Lung (tissue), 12 donors: ENCODE results near the gene STOML1. TPM values are rescaled to one million over a fixed set of nuclear protein-coding genes. Genes with fewer than 3 reads are reported as not detected.

ENCODE experiments used
- ATAC-seq: fragments of 200-7000 bp; cut with Tn5 transposase; one replicate; pipeline ENCODE4 v1.9.1; 2020; ENCODE audit warnings: moderate number of reproducible peaks; ENCODE audit not compliant: insufficient read depth, low FRiP score
- DNase-seq, 3 donors: peaks; one replicate each; pipeline ENCODE4 v3.0.0-alpha.2; 2013 to 2017
- H3K27ac ChIP-seq, 2 donors: one replicate each; pipeline ENCODE4 v1.5.1; 2013; ENCODE audit warnings: mild to moderate bottlenecking in 2 of 2, moderate library complexity in 2 of 2, control low read depth in 1 of 2, inconsistent platforms in 1 of 2, low read depth in 1 of 2, low read length in 1 of 2
- H3K27me3 ChIP-seq, 3 donors: one replicate each; pipeline ENCODE4 v1.5.1; 2013; ENCODE audit warnings: low read length in 2 of 3; ENCODE audit not compliant: control insufficient read depth in 3 of 3, insufficient read depth in 3 of 3
- H3K36me3 ChIP-seq, 4 donors: one replicate each; pipeline ENCODE4 v1.5.1; 2013; ENCODE audit warnings: low read length in 4 of 4, mild to moderate bottlenecking in 1 of 4, moderate library complexity in 1 of 4; ENCODE audit not compliant: control insufficient read depth in 4 of 4, insufficient read depth in 4 of 4
- H3K4me1 ChIP-seq, 5 donors: one replicate each; pipeline ENCODE4 v1.5.1; 2013; ENCODE audit warnings: low read length in 5 of 5, mild to moderate bottlenecking in 2 of 5, moderate library complexity in 1 of 5; ENCODE audit not compliant: control insufficient read depth in 5 of 5, insufficient read depth in 5 of 5
- H3K4me3 ChIP-seq: one replicate; pipeline ENCODE4 v1.5.1; 2013; ENCODE audit warnings: mild to moderate bottlenecking, control low read depth, moderate library complexity
- H3K9ac ChIP-seq, 2 donors: one replicate each; pipeline ENCODE4 v1.5.1; 2013; ENCODE audit warnings: low read length in 2 of 2, control low read depth in 1 of 2; ENCODE audit not compliant: insufficient read depth in 1 of 2
- H3K9me3 ChIP-seq, 4 donors: one replicate each; pipeline ENCODE4 v1.5.1; 2013; ENCODE audit warnings: low read length in 3 of 4, mild to moderate bottlenecking in 1 of 4, moderate library complexity in 1 of 4; ENCODE audit not compliant: control insufficient read depth in 4 of 4, insufficient read depth in 3 of 4
- whole genome bisulfite sequencing, 2 donors: extraction: QIAGEN DNeasy Blood & Tissue Kit; methylation state at CpG; one replicate each; pipeline ENCODE4 v1.1.7; 2013; 5-methylcytosine and 5-hydroxymethylcytosine counted together
- polyA plus RNA-seq, 2 donors: library from polyadenylated mRNA; stranded (reverse); fragments of 200-250 nt; gene quantifications; one replicate each; pipeline ENCODE4 v1.2.1, GENCODE V29; 2013
- total RNA-seq, 2 donors: library from RNA; depleted of rRNA in 1 of 2; stranded (reverse); fragments of >200 nt in 1 of 2; gene quantifications; one replicate each; pipeline ENCODE4 v1.2.1, GENCODE V29; 2014 to 2021
- TF ChIP-seq, protein P1 (sequence below): IDR thresholded peaks from 2 replicates; pipeline ENCODE4 v1.5.1; 2012; ENCODE audit warnings: mild to moderate bottlenecking; ENCODE audit errors: control extremely low read depth, extremely low read depth
- donor health status: control.
- donor health status: control.
- donor health status: Bipolar disorder and iron deficiency.
- donor health status: healthy.
- donor health status: DM: yes; HTN: yes; CAD: no.

STOML1 gene
- total and polyA plus RNA-seq, 4 donors = 10.3 to 35.4 (median 26.9) TPM

GRCh38 chr15:73988445-73988969, 3.6 kb downstream of the STOML1 start:
- TF ChIP-seq, protein P1, sequence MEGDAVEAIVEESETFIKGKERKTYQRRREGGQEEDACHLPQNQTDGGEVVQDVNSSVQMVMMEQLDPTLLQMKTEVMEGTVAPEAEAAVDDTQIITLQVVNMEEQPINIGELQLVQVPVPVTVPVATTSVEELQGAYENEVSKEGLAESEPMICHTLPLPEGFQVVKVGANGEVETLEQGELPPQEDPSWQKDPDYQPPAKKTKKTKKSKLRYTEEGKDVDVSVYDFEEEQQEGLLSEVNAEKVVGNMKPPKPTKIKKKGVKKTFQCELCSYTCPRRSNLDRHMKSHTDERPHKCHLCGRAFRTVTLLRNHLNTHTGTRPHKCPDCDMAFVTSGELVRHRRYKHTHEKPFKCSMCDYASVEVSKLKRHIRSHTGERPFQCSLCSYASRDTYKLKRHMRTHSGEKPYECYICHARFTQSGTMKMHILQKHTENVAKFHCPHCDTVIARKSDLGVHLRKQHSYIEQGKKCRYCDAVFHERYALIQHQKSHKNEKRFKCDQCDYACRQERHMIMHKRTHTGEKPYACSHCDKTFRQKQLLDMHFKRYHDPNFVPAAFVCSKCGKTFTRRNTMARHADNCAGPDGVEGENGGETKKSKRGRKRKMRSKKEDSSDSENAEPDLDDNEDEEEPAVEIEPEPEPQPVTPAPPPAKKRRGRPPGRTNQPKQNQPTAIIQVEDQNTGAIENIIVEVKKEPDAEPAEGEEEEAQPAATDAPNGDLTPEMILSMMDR = no peak
- Histone ChIP-seq H3K36me3 (peaks cover 0 to 4% (median 0%) of the 10 kb centered on the region in 4 donors), H3K4me1 (peaks cover 4 to 56% (median 27%) of the 10 kb centered on the region in 5 donors), H3K27ac (peak overlapping the region; percentile 43 to 76), H3K9ac (no peak overlapping the region), H3K9me3 (no peaks in the 10 kb centered on the region), H3K27me3 (no peaks in the 10 kb centered on the region), H3K4me3 (no peak overlapping the region)
- DNase-seq = no peak
- no peak for ATAC-seq
- WGBS, 2 donors = 97 to 99% methylated on average over 13 of the region's 13 CpGs

DNA sequence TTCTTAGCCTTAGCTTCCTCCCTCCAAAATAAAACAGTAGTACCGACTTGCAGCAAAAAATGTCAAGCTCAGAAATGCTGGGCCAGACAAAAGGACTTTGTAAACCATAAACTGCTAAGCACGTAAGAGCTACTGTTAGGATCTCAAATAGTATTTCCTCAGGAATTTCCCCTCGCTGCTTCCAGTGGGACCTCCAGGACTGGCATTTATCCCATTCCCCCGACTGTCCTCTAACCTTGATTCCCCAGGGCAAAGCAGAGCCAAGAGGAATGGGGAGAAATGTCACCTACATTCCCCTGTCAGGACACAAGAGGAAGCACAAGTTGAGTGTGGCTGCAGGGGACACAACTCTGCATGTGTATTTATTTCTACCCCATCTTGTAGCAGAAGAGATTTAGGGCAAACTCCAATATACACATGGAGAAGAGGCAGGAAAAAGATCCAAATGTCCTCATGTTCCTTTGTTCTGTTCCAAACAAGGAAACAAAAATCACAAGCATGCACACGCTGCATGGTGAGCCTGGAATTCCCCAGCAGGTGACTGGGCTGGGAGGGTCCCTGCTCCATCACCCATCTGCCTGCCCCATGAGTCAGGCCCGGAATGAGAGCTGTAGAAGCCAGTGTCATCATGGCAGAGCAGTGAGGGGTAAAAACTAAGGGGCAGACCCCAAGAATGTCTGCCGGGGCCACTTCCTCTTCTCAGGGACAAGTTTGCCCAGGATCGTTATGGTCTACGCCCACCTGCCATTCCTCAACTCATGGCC, 4.2 kb downstream of the STOML1 start:
- H3K36me3 ChIP-seq = peaks cover 0 to 4% (median 0%) of the 10 kb centered on the region in 4 donors
- ATAC-seq (no peak), DNase-seq (no peak)
- TF ChIP-seq, protein P1 = no peak
- WGBS, 2 donors = 50 to 55% methylated on average over 9 of the region's 9 CpGs
- peak overlapping the region; percentile 47 to 76 for H3K27ac ChIP-seq
- H3K9me3 ChIP-seq = no peaks in the 10 kb centered on the region
- no peak overlapping the region for H3K9ac ChIP-seq
- H3K4me1 ChIP-seq = peaks cover 10 to 62% (median 27%) of the 10 kb centered on the region in 5 donors
- no peaks in the 10 kb centered on the region for H3K27me3 ChIP-seq
- no peak overlapping the region for H3K4me3 ChIP-seq

DNA sequence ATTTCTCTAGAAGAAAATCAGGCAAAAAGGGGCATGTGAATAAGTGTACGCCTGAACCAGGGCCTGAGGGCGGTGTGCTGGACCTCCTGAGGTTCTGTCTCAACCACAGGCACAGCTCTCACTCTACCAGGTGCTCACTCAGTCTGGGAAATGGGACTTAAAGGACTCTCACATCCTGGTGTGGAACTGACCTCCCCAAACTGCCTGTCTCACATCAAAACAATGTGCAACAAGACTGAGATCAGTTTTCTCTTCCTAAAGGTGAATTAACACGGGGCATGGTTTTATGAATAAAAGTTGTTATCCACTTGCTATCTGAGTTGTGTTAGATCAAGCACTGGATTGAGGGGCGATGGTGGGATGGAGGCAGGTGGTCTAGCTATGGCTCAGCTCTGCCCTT, 4.8 kb downstream of the STOML1 start:
- no peaks in the 10 kb centered on the region for H3K27me3 ChIP-seq
- TF ChIP-seq, protein P1 = no peak
- H3K27ac ChIP-seq = peak overlapping the region; percentile 47 to 78
- peaks cover 15 to 60% (median 29%) of the 10 kb centered on the region in 5 donors for H3K4me1 ChIP-seq
- peaks cover 0 to 4% (median 0%) of the 10 kb centered on the region in 4 donors for H3K36me3 ChIP-seq
- H3K9me3 ChIP-seq = no peaks in the 10 kb centered on the region
- H3K9ac ChIP-seq = no peak overlapping the region
- no peak for ATAC-seq
- no peak for DNase-seq
- H3K4me3 ChIP-seq = no peak overlapping the region
- WGBS, 2 donors = 87 to 89% methylated on average over 4 of the region's 4 CpGs

- Histone ChIP-seq H3K4me3 (no peak overlapping the region), H3K9ac (no peak overlapping the region), H3K9me3 (no peaks in the 10 kb centered on the region), H3K36me3 (peaks cover 0 to 4% (median 0%) of the 10 kb centered on the region in 4 donors), H3K4me1 (peaks cover 20 to 64% (median 34%) of the 10 kb centered on the region in 5 donors), H3K27me3 (no peaks in the 10 kb centered on the region), H3K27ac (peak overlapping the region; percentile 47 to 78)
- 88 to 100% methylated on average over 1 of the region's 1 CpG for WGBS, 2 donors
- TF ChIP-seq, protein P1 = no peak
- DNase-seq (no peak), ATAC-seq (no peak)
Measured at GRCh38 chr15:73986776-73987056, 5.4 kb downstream of the STOML1 start.
